Caco-2 (cell line): ENCODE measurements around the gene TBC1D2. TPM values are rescaled to one million over a fixed set of nuclear protein-coding genes. Genes with fewer than 3 reads are reported as not detected.

Source experiments
- BruUV-seq: library from RNA; stranded (reverse); fragments of 400-500 nt; replicated peaks from 2 replicates; lab custom pipeline; 2021; lab: Mats Ljungman, UMichigan
- CTCF ChIA-PET: fragments of 300-600 bp; sonication (Branson Sonifier 250); formaldehyde crosslinking; loops from one replicate; lab custom pipeline; 2022; ENCODE audit warnings: antibody characterized with exemption; lab: Charles Lee
- POLR2A ChIA-PET: fragments of 300-600 bp; sonication (Branson Sonifier 250); formaldehyde crosslinking; loops from one replicate; lab custom pipeline; 2022; ENCODE audit warnings: antibody characterized with exemption; lab: Charles Lee
- DNase-seq, 2 experiments: peaks; one replicate each; pipeline versions ENCODE4 v3.0.0 to v3.0.0-alpha.2; 2020 to 2022
- H3K27me3 ChIP-seq: replicated peaks from 2 replicates; pipeline ENCODE4 v1.6.0; 2011; ENCODE audit warnings: low read length; ENCODE audit not compliant: control insufficient read depth, insufficient read depth
- H3K36me3 ChIP-seq: 2 replicates; pipeline ENCODE4 v1.5.1; 2011; ENCODE audit warnings: low read length; ENCODE audit not compliant: control insufficient read depth, insufficient read depth
- H3K4me1 ChIP-seq: fragments of 250-450 bp; sonication (Bioruptor Pico); 2 replicates; pipeline ENCODE4 v1.5.1; 2020; ENCODE audit warnings: mild to moderate bottlenecking
- H3K4me3 ChIP-seq: 2 replicates; pipeline ENCODE4 v1.5.1; 2011; ENCODE audit warnings: low read depth, mild to moderate bottlenecking, control low read depth, low read length
- H3K9me3 ChIP-seq: fragments of 250-450 bp; sonication (Bioruptor Pico); 2 replicates; pipeline ENCODE4 v1.5.1; 2020; ENCODE audit warnings: mild to moderate bottlenecking, moderate library complexity
- H3K27ac Mint-ChIP-seq: one replicate; pipeline ENCODE4 v1.8.0; 2022; ENCODE audit warnings: mixed read lengths; ENCODE audit not compliant: unreplicated experiment
- H3K27me3 Mint-ChIP-seq: one replicate; pipeline ENCODE4 v1.8.0; 2022; ENCODE audit warnings: mixed read lengths; ENCODE audit not compliant: insufficient read depth, unreplicated experiment
- H3K36me3 Mint-ChIP-seq: one replicate; pipeline ENCODE4 v1.8.0; 2022; ENCODE audit warnings: mild to moderate bottlenecking, mixed read lengths; ENCODE audit not compliant: insufficient read depth, unreplicated experiment
- H3K4me1 Mint-ChIP-seq: one replicate; pipeline ENCODE4 v1.8.0; 2022; ENCODE audit warnings: low read depth, mixed read lengths; ENCODE audit not compliant: unreplicated experiment
- H3K4me3 Mint-ChIP-seq: one replicate; pipeline ENCODE4 v1.8.0; 2022; ENCODE audit warnings: mild to moderate bottlenecking, moderate library complexity, mixed read lengths; ENCODE audit not compliant: unreplicated experiment
- H3K9me3 Mint-ChIP-seq: one replicate; pipeline ENCODE4 v1.8.0; 2022; ENCODE audit warnings: mixed read lengths; ENCODE audit not compliant: unreplicated experiment
- CTCF ChIP-seq, 2 experiments: fragments of 200-600 bp in 1 of 2; IDR thresholded peaks; 1 replicate in 1 of 2; 2 replicates in 1 of 2; pipeline versions ENCODE4 v1.5.1 to v1.8.0; 2011 to 2022; ENCODE audit warnings: antibody characterized with exemption in 1 of 2, control low read depth in 1 of 2, inconsistent platforms in 1 of 2, low read depth in 1 of 2, low read length in 1 of 2, mild to moderate bottlenecking in 1 of 2, moderate library complexity in 1 of 2; ENCODE audit not compliant: insufficient read depth in 1 of 2, severe bottlenecking in 1 of 2, unreplicated experiment in 1 of 2
- intact Hi-C: fragments of 100-400 bp; cut with micrococcal nuclease; formaldehyde crosslinking; loops from one replicate; pipeline ENCODE4 v1.10.0; 2022; ENCODE audit not compliant: unreplicated experiment
- total RNA-seq: library from RNA; stranded (reverse); gene quantifications from 2 replicates; pipeline ENCODE4 v1.2.3, GENCODE V29; 2022

The TBC1D2 gene
- total RNA-seq, 1 experiment from 2014 or later: 8.5 TPM

GRCh38 chr9:98154678-98155077, 100.8 kb downstream of the TBC1D2 start:
- intact Hi-C loops: no loop called here
- Histone ChIP-seq H3K4me3 (no peak overlapping the region), H3K27me3 (no peaks in the 10 kb centered on the region), H3K36me3 (no peaks in the 10 kb centered on the region; the same call in 1 of the 2 replicates), H3K9me3 (no peaks in the 10 kb centered on the region), H3K4me1 (peaks cover 15% of the 10 kb centered on the region)
- no peak for TF ChIP-seq CTCF (IDR thresholded peaks at IDR 0.05; ENCODE audit: insufficient read depth in 1 of 2, low read depth in 1 of 2, low read length in 1 of 2, severe bottlenecking in 1 of 2, unreplicated experiment in 1 of 2)
- no TSS peak for BruUV-seq
- DNase-seq: no peak
- Mint-ChIP-seq H3K36me3 (peaks cover 17% of the 10 kb centered on the region), H3K27me3 (no peaks in the 10 kb centered on the region), H3K4me3 (no peak overlapping the region), H3K9me3 (no peaks in the 10 kb centered on the region), H3K27ac (no peak overlapping the region), H3K4me1 (peaks cover 18% of the 10 kb centered on the region)
- POLR2A ChIA-PET: no interaction called here
- CTCF ChIA-PET: no interaction called here

GRCh38 chr9:98152526-98152925, 102.9 kb downstream of the TBC1D2 start:
- CTCF ChIA-PET: no interaction called here
- H3K27me3 Mint-ChIP-seq: no peaks in the 10 kb centered on the region
- TF ChIP-seq CTCF (IDR thresholded peaks at IDR 0.05; ENCODE audit: insufficient read depth in 1 of 2, low read depth in 1 of 2, low read length in 1 of 2, severe bottlenecking in 1 of 2, unreplicated experiment in 1 of 2): no peak
- H3K27me3 ChIP-seq: no peaks in the 10 kb centered on the region
- H3K27ac Mint-ChIP-seq: no peak overlapping the region
- DNase-seq: no peak
- H3K36me3 ChIP-seq: no peaks in the 10 kb centered on the region; the same call in 1 of the 2 replicates
- H3K4me1 ChIP-seq: peaks cover 15% of the 10 kb centered on the region
- H3K9me3 Mint-ChIP-seq: no peaks in the 10 kb centered on the region
- intact Hi-C loops: no loop called here
- peaks cover 14% of the 10 kb centered on the region for H3K4me1 Mint-ChIP-seq
- BruUV-seq: no TSS peak
- H3K9me3 ChIP-seq: no peaks in the 10 kb centered on the region
- H3K4me3 Mint-ChIP-seq: no peak overlapping the region
- H3K36me3 Mint-ChIP-seq: peaks cover 23% of the 10 kb centered on the region
- POLR2A ChIA-PET: no interaction called here
- H3K4me3 ChIP-seq: no peak overlapping the region

- Histone ChIP-seq H3K27me3 (no peaks in the 10 kb centered on the region), H3K36me3 (no peaks in the 10 kb centered on the region; the same call in 1 of the 2 replicates), H3K9me3 (no peaks in the 10 kb centered on the region), H3K4me1 (peaks cover 26% of the 10 kb centered on the region), H3K4me3 (no peak overlapping the region)
- TF ChIP-seq CTCF (IDR thresholded peaks at IDR 0.05; ENCODE audit: insufficient read depth in 1 of 2, low read depth in 1 of 2, low read length in 1 of 2, severe bottlenecking in 1 of 2, unreplicated experiment in 1 of 2): no peak
- Mint-ChIP-seq H3K27ac (peak overlapping the region; percentile 79), H3K9me3 (no peaks in the 10 kb centered on the region), H3K4me1 (peaks cover 24% of the 10 kb centered on the region), H3K27me3 (no peaks in the 10 kb centered on the region), H3K36me3 (peaks cover 23% of the 10 kb centered on the region), H3K4me3 (no peak overlapping the region)
- no peak for DNase-seq
- ChIA-PET CTCF (no interaction called here), POLR2A (no interaction called here)
- no TSS peak for BruUV-seq
- intact Hi-C loops: no loop called here
Measured at GRCh38 chr9:98150721-98151120, 104.7 kb downstream of the TBC1D2 start.
